Caco-2 (cell line): ENCODE results near the gene REP15. TPM values are rescaled to one million over a fixed set of nuclear protein-coding genes. Genes with fewer than 3 reads are reported as not detected.

Experiments used
- BruUV-seq: library from RNA; stranded (reverse); fragments of 400-500 nt; replicated peaks from 2 replicates; lab custom pipeline; 2021; lab: Mats Ljungman, UMichigan
- CTCF ChIA-PET: fragments of 300-600 bp; sonication (Branson Sonifier 250); formaldehyde crosslinking; loops from one replicate; lab custom pipeline; 2022; ENCODE audit warnings: antibody characterized with exemption; lab: Charles Lee
- POLR2A ChIA-PET: fragments of 300-600 bp; sonication (Branson Sonifier 250); formaldehyde crosslinking; loops from one replicate; lab custom pipeline; 2022; ENCODE audit warnings: antibody characterized with exemption; lab: Charles Lee
- DNase-seq, 2 experiments: peaks; one replicate each; pipeline versions ENCODE4 v3.0.0 to v3.0.0-alpha.2; 2020 to 2022
- H3K27me3 ChIP-seq: replicated peaks from 2 replicates; pipeline ENCODE4 v1.6.0; 2011; ENCODE audit warnings: low read length; ENCODE audit not compliant: control insufficient read depth, insufficient read depth
- H3K36me3 ChIP-seq: 2 replicates; pipeline ENCODE4 v1.5.1; 2011; ENCODE audit warnings: low read length; ENCODE audit not compliant: control insufficient read depth, insufficient read depth
- H3K4me1 ChIP-seq: fragments of 250-450 bp; sonication (Bioruptor Pico); 2 replicates; pipeline ENCODE4 v1.5.1; 2020; ENCODE audit warnings: mild to moderate bottlenecking
- H3K4me3 ChIP-seq: 2 replicates; pipeline ENCODE4 v1.5.1; 2011; ENCODE audit warnings: low read depth, mild to moderate bottlenecking, control low read depth, low read length
- H3K9me3 ChIP-seq: fragments of 250-450 bp; sonication (Bioruptor Pico); 2 replicates; pipeline ENCODE4 v1.5.1; 2020; ENCODE audit warnings: mild to moderate bottlenecking, moderate library complexity
- H3K27ac Mint-ChIP-seq: one replicate; pipeline ENCODE4 v1.8.0; 2022; ENCODE audit warnings: mixed read lengths; ENCODE audit not compliant: unreplicated experiment
- H3K27me3 Mint-ChIP-seq: one replicate; pipeline ENCODE4 v1.8.0; 2022; ENCODE audit warnings: mixed read lengths; ENCODE audit not compliant: insufficient read depth, unreplicated experiment
- H3K36me3 Mint-ChIP-seq: one replicate; pipeline ENCODE4 v1.8.0; 2022; ENCODE audit warnings: mild to moderate bottlenecking, mixed read lengths; ENCODE audit not compliant: insufficient read depth, unreplicated experiment
- H3K4me1 Mint-ChIP-seq: one replicate; pipeline ENCODE4 v1.8.0; 2022; ENCODE audit warnings: low read depth, mixed read lengths; ENCODE audit not compliant: unreplicated experiment
- H3K4me3 Mint-ChIP-seq: one replicate; pipeline ENCODE4 v1.8.0; 2022; ENCODE audit warnings: mild to moderate bottlenecking, moderate library complexity, mixed read lengths; ENCODE audit not compliant: unreplicated experiment
- H3K9me3 Mint-ChIP-seq: one replicate; pipeline ENCODE4 v1.8.0; 2022; ENCODE audit warnings: mixed read lengths; ENCODE audit not compliant: unreplicated experiment
- intact Hi-C: fragments of 100-400 bp; cut with micrococcal nuclease; formaldehyde crosslinking; loops from one replicate; pipeline ENCODE4 v1.10.0; 2022; ENCODE audit not compliant: unreplicated experiment
- total RNA-seq: library from RNA; stranded (reverse); gene quantifications from 2 replicates; pipeline ENCODE4 v1.2.3, GENCODE V29; 2022
- TF ChIP-seq, protein P1 (sequence below), 2 experiments: fragments of 200-600 bp in 1 of 2; IDR thresholded peaks; 1 replicate in 1 of 2; 2 replicates in 1 of 2; pipeline versions ENCODE4 v1.5.1 to v1.8.0; 2011 to 2022; ENCODE audit warnings: antibody characterized with exemption in 1 of 2, control low read depth in 1 of 2, inconsistent platforms in 1 of 2, low read depth in 1 of 2, low read length in 1 of 2, mild to moderate bottlenecking in 1 of 2, moderate library complexity in 1 of 2; ENCODE audit not compliant: insufficient read depth in 1 of 2, severe bottlenecking in 1 of 2, unreplicated experiment in 1 of 2

The REP15 gene
- total RNA-seq, 1 experiment from 2014 or later = 2.3 TPM

DNA sequence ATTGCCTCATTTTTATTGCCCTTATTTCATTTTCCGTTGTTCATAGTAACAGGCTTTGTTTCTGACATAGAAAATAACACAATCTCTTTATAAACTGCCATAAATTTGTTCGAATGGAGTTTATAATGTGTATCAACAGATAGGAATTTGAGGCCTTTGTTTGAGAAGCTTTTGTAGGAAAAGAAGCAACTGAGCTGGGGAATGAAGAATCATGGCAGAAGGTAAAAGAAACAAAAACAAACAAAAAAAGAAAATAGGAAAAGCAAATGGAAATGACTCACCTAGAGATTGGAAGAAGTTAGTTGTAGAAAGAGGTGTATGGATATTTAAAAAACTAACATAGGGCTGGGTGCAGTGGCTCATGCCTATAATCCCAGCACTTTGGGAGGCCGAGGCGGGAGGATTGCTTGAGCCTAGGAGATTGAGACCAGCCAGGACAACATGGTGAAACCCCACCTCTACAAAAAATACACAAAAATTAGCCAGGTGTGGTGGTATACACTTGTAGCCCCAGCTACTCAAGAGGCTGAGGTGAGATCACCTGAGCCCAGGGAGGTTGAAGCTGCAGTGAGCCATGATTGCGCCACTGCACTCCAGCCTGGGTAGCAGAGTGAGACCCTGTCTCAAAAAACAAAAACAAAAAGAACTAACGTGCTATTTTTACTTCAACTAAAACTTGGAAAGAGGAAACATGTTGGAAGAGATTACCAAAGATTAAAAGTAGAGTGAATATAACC is 523 bp upstream of the REP15 start:
- POLR2A ChIA-PET = interaction anchor here (1.4 kb wide), 1 partner anchor 15 kb away, joined by 3 read pairs; the partner anchor contains the start of gene MRPS35
- Mint-ChIP-seq H3K4me3 (no peak overlapping the region), H3K36me3 (peaks cover 51% of the 10 kb centered on the region), H3K9me3 (no peaks in the 10 kb centered on the region), H3K4me1 (peaks cover 21% of the 10 kb centered on the region), H3K27me3 (no peaks in the 10 kb centered on the region), H3K27ac (peak overlapping the region; percentile 18)
- Histone ChIP-seq H3K36me3 (peaks cover 1% of the 10 kb centered on the region), H3K9me3 (no peaks in the 10 kb centered on the region), H3K4me3 (no peak overlapping the region), H3K4me1 (peaks cover 10% of the 10 kb centered on the region), H3K27me3 (no peaks in the 10 kb centered on the region)
- CTCF ChIA-PET = no interaction called here
- intact Hi-C loops = no loop called here
- TF ChIP-seq, protein P1, sequence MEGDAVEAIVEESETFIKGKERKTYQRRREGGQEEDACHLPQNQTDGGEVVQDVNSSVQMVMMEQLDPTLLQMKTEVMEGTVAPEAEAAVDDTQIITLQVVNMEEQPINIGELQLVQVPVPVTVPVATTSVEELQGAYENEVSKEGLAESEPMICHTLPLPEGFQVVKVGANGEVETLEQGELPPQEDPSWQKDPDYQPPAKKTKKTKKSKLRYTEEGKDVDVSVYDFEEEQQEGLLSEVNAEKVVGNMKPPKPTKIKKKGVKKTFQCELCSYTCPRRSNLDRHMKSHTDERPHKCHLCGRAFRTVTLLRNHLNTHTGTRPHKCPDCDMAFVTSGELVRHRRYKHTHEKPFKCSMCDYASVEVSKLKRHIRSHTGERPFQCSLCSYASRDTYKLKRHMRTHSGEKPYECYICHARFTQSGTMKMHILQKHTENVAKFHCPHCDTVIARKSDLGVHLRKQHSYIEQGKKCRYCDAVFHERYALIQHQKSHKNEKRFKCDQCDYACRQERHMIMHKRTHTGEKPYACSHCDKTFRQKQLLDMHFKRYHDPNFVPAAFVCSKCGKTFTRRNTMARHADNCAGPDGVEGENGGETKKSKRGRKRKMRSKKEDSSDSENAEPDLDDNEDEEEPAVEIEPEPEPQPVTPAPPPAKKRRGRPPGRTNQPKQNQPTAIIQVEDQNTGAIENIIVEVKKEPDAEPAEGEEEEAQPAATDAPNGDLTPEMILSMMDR (IDR thresholded peaks at IDR 0.05; ENCODE audit: insufficient read depth in 1 of 2, low read depth in 1 of 2, low read length in 1 of 2, severe bottlenecking in 1 of 2, unreplicated experiment in 1 of 2) = no peak
- no peak for DNase-seq
- BruUV-seq = no TSS peak

DNA sequence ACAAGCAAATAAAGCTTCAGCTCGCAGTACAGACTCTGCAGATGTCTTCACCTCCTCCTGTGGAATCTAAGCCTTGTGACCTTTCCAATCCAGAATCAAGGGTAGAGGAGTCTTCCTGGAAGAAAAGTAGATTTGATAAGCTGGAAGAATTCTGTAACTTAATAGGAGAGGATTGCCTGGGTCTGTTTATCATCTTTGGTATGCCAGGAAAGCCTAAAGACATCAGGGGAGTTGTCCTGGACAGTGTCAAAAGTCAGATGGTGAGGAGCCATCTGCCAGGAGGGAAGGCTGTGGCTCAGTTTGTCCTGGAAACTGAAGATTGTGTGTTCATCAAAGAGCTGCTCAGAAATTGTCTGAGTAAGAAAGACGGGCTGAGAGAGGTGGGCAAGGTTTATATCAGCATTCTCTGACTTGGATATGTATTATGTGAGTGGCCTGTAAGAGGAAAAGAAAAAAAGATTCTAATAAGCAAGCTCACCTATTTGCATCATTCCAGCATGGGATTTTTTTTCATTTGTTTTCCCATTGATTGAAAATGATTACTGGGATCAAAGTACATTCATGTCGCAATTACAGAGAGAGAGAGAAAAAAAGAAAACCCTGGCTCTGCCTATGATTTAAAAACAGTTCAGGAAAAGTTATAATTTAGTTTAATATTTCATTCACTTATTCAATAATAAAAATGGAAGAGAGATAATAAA is 767 bp downstream of the REP15 start:
- DNase-seq = no peak
- TF ChIP-seq, protein P1 (IDR thresholded peaks at IDR 0.05; ENCODE audit: insufficient read depth in 1 of 2, low read depth in 1 of 2, low read length in 1 of 2, severe bottlenecking in 1 of 2, unreplicated experiment in 1 of 2) = no peak
- H3K9me3 Mint-ChIP-seq = no peaks in the 10 kb centered on the region
- intact Hi-C loops = no loop called here
- H3K36me3 ChIP-seq = peaks cover 1% of the 10 kb centered on the region
- H3K27ac Mint-ChIP-seq = no peak overlapping the region
- H3K4me3 Mint-ChIP-seq = no peak overlapping the region
- POLR2A ChIA-PET = interaction anchor here (1.4 kb wide), 1 partner anchor 13 kb away, joined by 3 read pairs; the partner anchor contains the start of gene MRPS35
- H3K27me3 ChIP-seq = no peaks in the 10 kb centered on the region
- BruUV-seq = no TSS peak
- H3K4me3 ChIP-seq = no peak overlapping the region
- H3K4me1 ChIP-seq = peaks cover 10% of the 10 kb centered on the region
- peaks cover 39% of the 10 kb centered on the region for H3K36me3 Mint-ChIP-seq
- H3K4me1 Mint-ChIP-seq = peaks cover 21% of the 10 kb centered on the region
- no peaks in the 10 kb centered on the region for H3K27me3 Mint-ChIP-seq
- CTCF ChIA-PET = interaction anchor here (0.6 kb wide), 1 partner anchor 8 kb away, joined by 5 read pairs; no protein-coding TSS in a partner anchor
- H3K9me3 ChIP-seq = no peaks in the 10 kb centered on the region

DNA sequence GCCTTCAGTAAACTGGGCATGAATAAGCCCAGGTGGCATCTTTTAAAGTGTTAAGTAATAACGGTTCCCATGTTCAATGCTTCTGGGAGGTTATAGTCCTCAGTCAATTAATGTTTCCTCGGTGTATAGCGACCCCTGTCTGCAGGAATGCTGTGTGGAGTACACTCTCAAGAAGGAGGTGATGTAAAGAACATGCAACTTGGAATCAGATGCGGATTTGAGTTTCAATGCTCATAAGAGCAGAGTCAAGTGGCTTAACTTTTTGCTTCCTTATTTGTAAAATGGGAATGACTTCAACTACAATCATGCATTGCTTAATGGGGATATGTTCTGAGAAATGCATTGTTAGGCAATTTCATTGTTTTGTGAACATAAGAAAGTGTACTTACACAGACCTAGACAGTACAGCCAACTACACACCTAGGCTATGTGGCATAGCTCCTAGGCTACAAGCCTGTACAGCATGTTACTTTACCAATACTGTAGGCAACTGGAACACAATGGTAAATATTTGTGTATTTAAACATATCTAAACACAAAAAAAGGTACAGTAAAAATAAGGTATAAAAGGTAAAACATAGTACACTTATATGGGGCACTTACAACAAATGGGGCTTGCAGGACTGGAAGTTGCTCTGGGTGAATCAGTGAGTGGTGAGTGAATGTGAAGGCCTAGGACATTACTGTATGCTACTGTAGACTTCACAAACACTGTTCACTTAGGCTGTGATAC is 7.6 kb downstream of the REP15 start:
- H3K9me3 ChIP-seq = no peaks in the 10 kb centered on the region
- intact Hi-C loops = loop anchor here (1.0 to 5.0 kb wide), 4 partner anchors 52 to 280 kb away; partner anchors contain the start of gene PPFIBP1
- Mint-ChIP-seq H3K27me3 (no peaks in the 10 kb centered on the region), H3K27ac (peak overlapping the region; percentile 72), H3K9me3 (no peaks in the 10 kb centered on the region), H3K36me3 (peaks cover 8% of the 10 kb centered on the region), H3K4me3 (no peak overlapping the region), H3K4me1 (no peaks in the 10 kb centered on the region)
- BruUV-seq = no TSS peak
- no peaks in the 10 kb centered on the region for H3K27me3 ChIP-seq
- no peak overlapping the region for H3K4me3 ChIP-seq
- DNase-seq = peak; percentile 86 to 92
- H3K4me1 ChIP-seq = no peaks in the 10 kb centered on the region
- no peaks in the 10 kb centered on the region for H3K36me3 ChIP-seq
- ChIA-PET POLR2A (no interaction called here), CTCF (interaction anchor here (1.1 kb wide), 1 partner anchor 279 kb away, joined by 3 read pairs; no protein-coding TSS in a partner anchor)
- TF ChIP-seq, protein P1 (IDR thresholded peaks at IDR 0.05; ENCODE audit: insufficient read depth in 1 of 2, low read depth in 1 of 2, low read length in 1 of 2, severe bottlenecking in 1 of 2, unreplicated experiment in 1 of 2) = peak; percentile 93 to 95
